SK-N-SH (cell line): ENCODE results near the gene PCOLCE2. TPM values are rescaled to one million over a fixed set of nuclear protein-coding genes. Genes with fewer than 3 reads are reported as not detected.

Source experiments
- CTCF ChIA-PET: fragments of 300-600, 350-600 bp; formaldehyde crosslinking; extraction: SDS; loops from one replicate; lab custom pipeline; 2021; lab: Yijun Ruan, JAX
- POLR2A ChIA-PET: fragments of 350-600 bp; sonication (Branson Sonifier 250); formaldehyde crosslinking; extraction: SDS; loops from one replicate; lab custom pipeline; 2020; ENCODE audit warnings: antibody characterized with exemption, inconsistent platforms; lab: Yijun Ruan, JAX
- DNase-seq: peaks from one replicate; pipeline ENCODE4 v3.0.0; 2012
- H2AFZ ChIP-seq: fragments of 200-600 bp; sonication (generic); 2 replicates; pipeline ENCODE4 v1.8.1; 2016; ENCODE audit warnings: antibody characterized with exemption, mild to moderate bottlenecking, low read depth
- H3F3A ChIP-seq: fragments of 200-600 bp; sonication (generic); replicated peaks from 2 replicates; pipeline ENCODE3; 2016; ENCODE audit warnings: antibody characterized with exemption, mild to moderate bottlenecking; ENCODE audit not compliant: insufficient read depth
- H3K27ac ChIP-seq, 2 experiments: fragments of 200-500 bp in 1 of 2; fragments of 200-600 bp in 1 of 2; sonication (Bioruptor generic) in 1 of 2; sonication (generic), shearing (Covaris generic) in 1 of 2; 2 replicates each; pipeline versions ENCODE4 v1.5.1 to v1.6.1; 2014 to 2016; ENCODE audit warnings: low read depth in 2 of 2, inconsistent platforms in 1 of 2, low read length in 1 of 2, mild to moderate bottlenecking in 1 of 2, mixed read lengths in 1 of 2
- H3K27me3 ChIP-seq: fragments of 200-600 bp; sonication (generic), shearing (Covaris generic); 2 replicates; pipeline ENCODE4 v1.6.1; 2016; ENCODE audit warnings: mixed run types; ENCODE audit not compliant: insufficient read depth
- H3K36me3 ChIP-seq, 2 experiments: fragments of 200-500 bp in 1 of 2; fragments of 200-600 bp in 1 of 2; sonication (Bioruptor generic) in 1 of 2; sonication (generic) in 1 of 2; replicated peaks in 1 of 2; 2 replicates each; pipeline versions ENCODE3 to v1.5.1; 2014 to 2016; ENCODE audit warnings: low read length in 1 of 2, mild to moderate bottlenecking in 1 of 2; ENCODE audit not compliant: insufficient read depth in 2 of 2, control insufficient read depth in 1 of 2
- H3K4me1 ChIP-seq, 2 experiments: fragments of 200-500 bp in 1 of 2; fragments of 200-600 bp in 1 of 2; sonication (Bioruptor generic) in 1 of 2; sonication (generic), shearing (Covaris generic) in 1 of 2; 2 replicates each; pipeline versions ENCODE4 v1.5.1 to v1.6.1; 2014 to 2016; ENCODE audit warnings: low read depth in 1 of 2, low read length in 1 of 2, mixed run types in 1 of 2; ENCODE audit not compliant: insufficient read depth in 2 of 2, control insufficient read depth in 1 of 2
- H3K4me2 ChIP-seq: fragments of 200-600 bp; sonication (generic), shearing (Covaris generic); 2 replicates; pipeline ENCODE4 v1.6.1; 2017; ENCODE audit warnings: mixed run types
- H3K4me3 ChIP-seq, 2 experiments: fragments of 200-500 bp in 1 of 2; fragments of 200-600 bp in 1 of 2; sonication (Bioruptor generic) in 1 of 2; sonication (generic), shearing (Covaris generic) in 1 of 2; 2 replicates each; pipeline versions ENCODE4 v1.5.1 to v1.8.1; 2014 to 2016; ENCODE audit warnings: low read depth in 2 of 2, inconsistent platforms in 1 of 2, low read length in 1 of 2, mild to moderate bottlenecking in 1 of 2, mixed read lengths in 1 of 2, moderate library complexity in 1 of 2
- H3K79me2 ChIP-seq: fragments of 200-600 bp; sonication (generic); 2 replicates; pipeline ENCODE4 v1.8.1; 2017; ENCODE audit warnings: mild to moderate bottlenecking; ENCODE audit not compliant: insufficient read depth
- H3K9ac ChIP-seq: fragments of 200-600 bp; sonication (generic); 2 replicates; pipeline ENCODE4 v1.6.1; 2017; ENCODE audit warnings: mixed run types
- H3K9me2 ChIP-seq: fragments of 200-600 bp; sonication (generic); 2 replicates; pipeline ENCODE4 v1.6.1; 2017; ENCODE audit warnings: mixed run types
- H3K9me3 ChIP-seq: fragments of 200-600 bp; sonication (generic); 2 replicates; pipeline ENCODE4 v1.6.1; 2017; ENCODE audit warnings: mixed run types, mild to moderate bottlenecking, moderate library complexity
- H4K20me1 ChIP-seq: fragments of 200-600 bp; sonication (generic); 2 replicates; pipeline ENCODE4 v1.6.1; 2017; ENCODE audit warnings: mild to moderate bottlenecking, mixed run types; ENCODE audit not compliant: insufficient read depth
- CHD2 ChIP-seq: fragments of 150-350 bp; IDR thresholded peaks from 2 replicates; pipeline ENCODE4 v1.6.1; 2018; ENCODE audit warnings: low read length; ENCODE audit not compliant: partially characterized antibody
- FOXJ3 ChIP-seq: sonication (generic); formaldehyde crosslinking; IDR thresholded peaks from 2 replicates; pipeline ENCODE4 v1.5.1; 2020; ENCODE audit warnings: mild to moderate bottlenecking, missing genetic modification reagents
- FOXM1 ChIP-seq: IDR thresholded peaks from 2 replicates; pipeline ENCODE4 v1.4.0; 2012; ENCODE audit warnings: low read depth, mild to moderate bottlenecking
- GABPA ChIP-seq: IDR thresholded peaks from 2 replicates; pipeline ENCODE4 v1.4.0; 2012; ENCODE audit warnings: low read depth, mild to moderate bottlenecking
- GATA2 ChIP-seq: sonication (generic); formaldehyde crosslinking; IDR thresholded peaks from 2 replicates; pipeline ENCODE4 v1.5.0; 2020; ENCODE audit warnings: mild to moderate bottlenecking, missing genetic modification reagents
- IRF3 ChIP-seq: fragments of 150-350 bp; IDR thresholded peaks from 2 replicates; pipeline ENCODE4 v1.6.1; 2016; ENCODE audit warnings: mild to moderate bottlenecking, low read depth, low read length
- NFIC ChIP-seq: IDR thresholded peaks from 2 replicates; pipeline ENCODE4 v1.4.0; 2012; ENCODE audit warnings: borderline replicate concordance
- NRF1 ChIP-seq: IDR thresholded peaks from 2 replicates; pipeline ENCODE4 v1.6.1; 2012; ENCODE audit warnings: low read depth, mild to moderate bottlenecking, low read length
- POLR2AphosphoS5 ChIP-seq: IDR thresholded peaks from 2 replicates; pipeline ENCODE4 v1.6.1; 2012; ENCODE audit warnings: low read depth, low read length
- RAD21 ChIP-seq: IDR thresholded peaks from 2 replicates; pipeline ENCODE4 v1.6.1; 2012; ENCODE audit warnings: mild to moderate bottlenecking, low read length
- RCOR1 ChIP-seq: fragments of 150-350 bp; IDR thresholded peaks from 2 replicates; pipeline ENCODE4 v1.6.1; 2017; ENCODE audit warnings: antibody characterized with exemption, low read length
- RFX5 ChIP-seq: IDR thresholded peaks from 2 replicates; pipeline ENCODE4 v1.6.1; 2012; ENCODE audit warnings: mild to moderate bottlenecking, improper control_type of control experiment, low read length
- RXRA ChIP-seq: IDR thresholded peaks from 2 replicates; pipeline ENCODE4 v1.4.0; 2012; ENCODE audit warnings: low read depth, mild to moderate bottlenecking, borderline replicate concordance
- SIN3A ChIP-seq: IDR thresholded peaks from 2 replicates; pipeline ENCODE4 v1.6.1; 2012; ENCODE audit warnings: low read depth, mild to moderate bottlenecking, low read length, moderate library complexity, borderline replicate concordance
- SMC3 ChIP-seq: IDR thresholded peaks from 2 replicates; pipeline ENCODE4 v1.6.1; 2012; ENCODE audit warnings: low read depth, low read length, improper control_type of control experiment
- TCF12 ChIP-seq: IDR thresholded peaks from 2 replicates; pipeline ENCODE4 v1.4.0; 2012
- TEAD4 ChIP-seq: IDR thresholded peaks from 2 replicates; pipeline ENCODE4 v1.4.0; 2012; ENCODE audit warnings: mild to moderate bottlenecking, borderline replicate concordance; ENCODE audit not compliant: insufficient read depth
- USF1 ChIP-seq: IDR thresholded peaks from 2 replicates; pipeline ENCODE4 v1.4.0; 2012; ENCODE audit warnings: low read depth, borderline replicate concordance
- YY1 ChIP-seq: IDR thresholded peaks from 2 replicates; pipeline ENCODE4 v1.4.0; 2012; ENCODE audit warnings: low read depth, mild to moderate bottlenecking
- WGBS: methylation state at CpG from one replicate; pipeline ENCODE4 v1.1.6; 2017; ENCODE audit warnings: low lambda C conversion rate; 5-methylcytosine and 5-hydroxymethylcytosine counted together
- polyA plus RNA-seq, 3 experiments: library from polyadenylated mRNA; depleted of rRNA; stranded (reverse); fragments of >200 nt; gene quantifications; 2 replicates each; pipeline ENCODE4 v1.2.3, GENCODE V29; 2012
- TF ChIP-seq, protein P1 (sequence below): IDR thresholded peaks from 2 replicates; pipeline ENCODE4 v1.4.0; 2012; ENCODE audit warnings: low read depth
- TF ChIP-seq, protein P2 (sequence below): IDR thresholded peaks from 2 replicates; pipeline ENCODE4 v1.6.1; 2012; ENCODE audit warnings: mild to moderate bottlenecking, low read depth, low read length, moderate library complexity
- TF ChIP-seq, protein P3 (sequence below): fragments of 200-600 bp; sonication (generic); IDR thresholded peaks from 2 replicates; pipeline ENCODE4 v1.6.1; 2017; ENCODE audit warnings: antibody characterized with exemption, mild to moderate bottlenecking, moderate library complexity

The PCOLCE2 gene
- polyA plus RNA-seq, 1 of the 3 experiments (the other 2 are of a cell fraction) = 22.2 TPM

DNA sequence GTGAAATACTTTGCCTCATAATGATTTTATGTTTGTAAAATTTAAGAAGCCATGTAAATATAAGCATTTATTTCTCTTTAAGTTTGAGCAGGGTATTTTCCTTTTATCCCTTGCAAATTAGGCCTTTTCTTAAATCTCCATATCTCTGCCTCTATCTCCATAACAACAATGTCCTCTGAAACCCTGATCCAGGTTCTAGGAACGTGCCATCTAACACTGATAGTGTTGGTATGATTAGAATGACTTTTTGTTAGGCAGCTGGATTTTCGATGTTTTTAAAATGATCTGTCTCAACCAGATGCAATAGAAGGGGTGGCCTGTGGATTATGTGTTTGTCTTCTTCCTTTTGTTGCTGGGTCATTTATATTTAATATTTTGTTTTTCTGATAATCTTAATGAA lies 87.1 kb downstream of the PCOLCE2 start:
- 94% methylated on average over 2 of the region's 2 CpGs for WGBS
- H3K4me1 ChIP-seq = no peaks in the 10 kb centered on the region
- 0 out of 2 replicates have a peak, but pooled peaks cover 3% of the 10 kb centered on the region for H3K9me2 ChIP-seq
- POLR2A ChIA-PET = no interaction called here
- H3K27me3 ChIP-seq = no peaks in the 10 kb centered on the region
- H3K36me3 ChIP-seq = peaks cover 19 to 21% of the 10 kb centered on the region in 2 experiments
- H4K20me1 ChIP-seq = no peaks in the 10 kb centered on the region
- H3K4me3 ChIP-seq = no peak overlapping the region
- H3K9me3 ChIP-seq = no peaks in the 10 kb centered on the region
- no peak overlapping the region for H3K4me2 ChIP-seq
- DNase-seq = no peak
- H3K27ac ChIP-seq = no peak overlapping the region
- no peak overlapping the region for H3K9ac ChIP-seq
- peaks cover 8% of the 10 kb centered on the region for H3F3A ChIP-seq
- CTCF ChIA-PET = no interaction called here
- H3K79me2 ChIP-seq = no peaks in the 10 kb centered on the region; the same call in 1 of the 2 replicates
- H2AFZ ChIP-seq = no peak overlapping the region
- no peak for TF ChIP-seq POLR2AphosphoS5
- no peak for TF ChIP-seq TEAD4
- no peak for TF ChIP-seq TCF12
- TF ChIP-seq RFX5 = no peak
- TF ChIP-seq, protein P1, sequence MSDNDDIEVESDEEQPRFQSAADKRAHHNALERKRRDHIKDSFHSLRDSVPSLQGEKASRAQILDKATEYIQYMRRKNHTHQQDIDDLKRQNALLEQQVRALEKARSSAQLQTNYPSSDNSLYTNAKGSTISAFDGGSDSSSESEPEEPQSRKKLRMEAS = no peak
- TF ChIP-seq YY1 = no peak
- TF ChIP-seq, all 33 proteins: peak for 0

GRCh38 chr3:142796823-142797222 lies 92.1 kb downstream of the PCOLCE2 start:
- H3F3A ChIP-seq = no peaks in the 10 kb centered on the region
- H3K9ac ChIP-seq = no peak overlapping the region
- H3K36me3 ChIP-seq = peaks cover 8 to 35% of the 10 kb centered on the region in 2 experiments
- no peak for DNase-seq
- H3K4me1 ChIP-seq = no peaks in the 10 kb centered on the region
- no peaks in the 10 kb centered on the region for H4K20me1 ChIP-seq
- H3K79me2 ChIP-seq = no peaks in the 10 kb centered on the region; the same call in 1 of the 2 replicates
- no peak overlapping the region for H3K4me2 ChIP-seq
- no peak overlapping the region for H3K27ac ChIP-seq
- H3K27me3 ChIP-seq = no peaks in the 10 kb centered on the region
- CTCF ChIA-PET = no interaction called here
- H3K9me3 ChIP-seq = no peaks in the 10 kb centered on the region
- 0 out of 2 replicates have a peak, but pooled peaks cover 3% of the 10 kb centered on the region for H3K9me2 ChIP-seq
- no peak overlapping the region for H3K4me3 ChIP-seq
- H2AFZ ChIP-seq = no peak overlapping the region
- 93% methylated on average over 2 of the region's 2 CpGs for WGBS
- POLR2A ChIA-PET = no interaction called here
- TF ChIP-seq USF1 (no peak), SMC3 (no peak), FOXM1 (no peak), IRF3 (no peak), NFIC (no peak), CHD2 (no peak), FOXJ3 (CRISPR knock-in tag) (no peak), GABPA (no peak), RXRA (no peak), RFX5 (no peak), NRF1 (no peak), SIN3A (no peak), RCOR1 (no peak), RAD21 (no peak), GATA2 (CRISPR knock-in tag) (no peak)
- TF ChIP-seq, protein P1 = no peak
- TF ChIP-seq, protein P2, sequence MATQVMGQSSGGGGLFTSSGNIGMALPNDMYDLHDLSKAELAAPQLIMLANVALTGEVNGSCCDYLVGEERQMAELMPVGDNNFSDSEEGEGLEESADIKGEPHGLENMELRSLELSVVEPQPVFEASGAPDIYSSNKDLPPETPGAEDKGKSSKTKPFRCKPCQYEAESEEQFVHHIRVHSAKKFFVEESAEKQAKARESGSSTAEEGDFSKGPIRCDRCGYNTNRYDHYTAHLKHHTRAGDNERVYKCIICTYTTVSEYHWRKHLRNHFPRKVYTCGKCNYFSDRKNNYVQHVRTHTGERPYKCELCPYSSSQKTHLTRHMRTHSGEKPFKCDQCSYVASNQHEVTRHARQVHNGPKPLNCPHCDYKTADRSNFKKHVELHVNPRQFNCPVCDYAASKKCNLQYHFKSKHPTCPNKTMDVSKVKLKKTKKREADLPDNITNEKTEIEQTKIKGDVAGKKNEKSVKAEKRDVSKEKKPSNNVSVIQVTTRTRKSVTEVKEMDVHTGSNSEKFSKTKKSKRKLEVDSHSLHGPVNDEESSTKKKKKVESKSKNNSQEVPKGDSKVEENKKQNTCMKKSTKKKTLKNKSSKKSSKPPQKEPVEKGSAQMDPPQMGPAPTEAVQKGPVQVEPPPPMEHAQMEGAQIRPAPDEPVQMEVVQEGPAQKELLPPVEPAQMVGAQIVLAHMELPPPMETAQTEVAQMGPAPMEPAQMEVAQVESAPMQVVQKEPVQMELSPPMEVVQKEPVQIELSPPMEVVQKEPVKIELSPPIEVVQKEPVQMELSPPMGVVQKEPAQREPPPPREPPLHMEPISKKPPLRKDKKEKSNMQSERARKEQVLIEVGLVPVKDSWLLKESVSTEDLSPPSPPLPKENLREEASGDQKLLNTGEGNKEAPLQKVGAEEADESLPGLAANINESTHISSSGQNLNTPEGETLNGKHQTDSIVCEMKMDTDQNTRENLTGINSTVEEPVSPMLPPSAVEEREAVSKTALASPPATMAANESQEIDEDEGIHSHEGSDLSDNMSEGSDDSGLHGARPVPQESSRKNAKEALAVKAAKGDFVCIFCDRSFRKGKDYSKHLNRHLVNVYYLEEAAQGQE = no peak
- TF ChIP-seq, protein P3, sequence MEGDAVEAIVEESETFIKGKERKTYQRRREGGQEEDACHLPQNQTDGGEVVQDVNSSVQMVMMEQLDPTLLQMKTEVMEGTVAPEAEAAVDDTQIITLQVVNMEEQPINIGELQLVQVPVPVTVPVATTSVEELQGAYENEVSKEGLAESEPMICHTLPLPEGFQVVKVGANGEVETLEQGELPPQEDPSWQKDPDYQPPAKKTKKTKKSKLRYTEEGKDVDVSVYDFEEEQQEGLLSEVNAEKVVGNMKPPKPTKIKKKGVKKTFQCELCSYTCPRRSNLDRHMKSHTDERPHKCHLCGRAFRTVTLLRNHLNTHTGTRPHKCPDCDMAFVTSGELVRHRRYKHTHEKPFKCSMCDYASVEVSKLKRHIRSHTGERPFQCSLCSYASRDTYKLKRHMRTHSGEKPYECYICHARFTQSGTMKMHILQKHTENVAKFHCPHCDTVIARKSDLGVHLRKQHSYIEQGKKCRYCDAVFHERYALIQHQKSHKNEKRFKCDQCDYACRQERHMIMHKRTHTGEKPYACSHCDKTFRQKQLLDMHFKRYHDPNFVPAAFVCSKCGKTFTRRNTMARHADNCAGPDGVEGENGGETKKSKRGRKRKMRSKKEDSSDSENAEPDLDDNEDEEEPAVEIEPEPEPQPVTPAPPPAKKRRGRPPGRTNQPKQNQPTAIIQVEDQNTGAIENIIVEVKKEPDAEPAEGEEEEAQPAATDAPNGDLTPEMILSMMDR = no peak
